22Rv1 (cell line): ENCODE measurements around the gene RPP25L.

Experiments
- ZFX ChIP-seq: fragments of 450-650 bp; IDR thresholded peaks from 2 replicates; pipeline ENCODE4 v1.6.1; 2017; ENCODE audit warnings: antibody characterized with exemption, borderline replicate concordance
- TF ChIP-seq, protein P1 (sequence below): fragments of 450-650 bp; IDR thresholded peaks from 2 replicates; pipeline ENCODE4 v1.5.1; 2017; ENCODE audit warnings: mild to moderate bottlenecking

DNA sequence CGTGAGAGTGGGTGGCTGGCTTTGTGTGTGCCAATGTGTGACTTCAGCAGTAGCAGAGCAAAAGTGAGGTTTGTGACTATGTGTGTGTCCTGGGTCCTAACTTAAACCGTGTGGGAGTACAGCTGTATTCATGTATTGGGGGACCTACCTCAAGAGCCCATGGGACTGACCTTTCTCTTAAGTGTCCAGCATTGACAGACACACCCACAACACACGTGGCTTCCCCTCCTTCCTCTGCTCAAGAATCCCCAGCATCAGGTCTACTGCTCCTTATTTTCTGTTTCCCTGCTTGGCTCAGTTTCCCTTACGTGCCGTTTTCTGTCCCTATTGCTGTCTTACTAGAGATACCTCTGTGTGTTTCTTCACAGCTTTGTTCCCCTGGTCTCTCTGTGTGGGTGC, 40.7 kb upstream of the RPP25L start:
- TF ChIP-seq, protein P1, sequence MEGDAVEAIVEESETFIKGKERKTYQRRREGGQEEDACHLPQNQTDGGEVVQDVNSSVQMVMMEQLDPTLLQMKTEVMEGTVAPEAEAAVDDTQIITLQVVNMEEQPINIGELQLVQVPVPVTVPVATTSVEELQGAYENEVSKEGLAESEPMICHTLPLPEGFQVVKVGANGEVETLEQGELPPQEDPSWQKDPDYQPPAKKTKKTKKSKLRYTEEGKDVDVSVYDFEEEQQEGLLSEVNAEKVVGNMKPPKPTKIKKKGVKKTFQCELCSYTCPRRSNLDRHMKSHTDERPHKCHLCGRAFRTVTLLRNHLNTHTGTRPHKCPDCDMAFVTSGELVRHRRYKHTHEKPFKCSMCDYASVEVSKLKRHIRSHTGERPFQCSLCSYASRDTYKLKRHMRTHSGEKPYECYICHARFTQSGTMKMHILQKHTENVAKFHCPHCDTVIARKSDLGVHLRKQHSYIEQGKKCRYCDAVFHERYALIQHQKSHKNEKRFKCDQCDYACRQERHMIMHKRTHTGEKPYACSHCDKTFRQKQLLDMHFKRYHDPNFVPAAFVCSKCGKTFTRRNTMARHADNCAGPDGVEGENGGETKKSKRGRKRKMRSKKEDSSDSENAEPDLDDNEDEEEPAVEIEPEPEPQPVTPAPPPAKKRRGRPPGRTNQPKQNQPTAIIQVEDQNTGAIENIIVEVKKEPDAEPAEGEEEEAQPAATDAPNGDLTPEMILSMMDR: no peak
- no peak for TF ChIP-seq ZFX
